ENCODE results near the gene TENT4A. TPM values are rescaled to one million over a fixed set of nuclear protein-coding genes. Genes with fewer than 3 reads are reported as not detected.

TENT4A gene
- total RNA-seq, 1 experiment from 2014 or later, result 32.3 TPM

DNA sequence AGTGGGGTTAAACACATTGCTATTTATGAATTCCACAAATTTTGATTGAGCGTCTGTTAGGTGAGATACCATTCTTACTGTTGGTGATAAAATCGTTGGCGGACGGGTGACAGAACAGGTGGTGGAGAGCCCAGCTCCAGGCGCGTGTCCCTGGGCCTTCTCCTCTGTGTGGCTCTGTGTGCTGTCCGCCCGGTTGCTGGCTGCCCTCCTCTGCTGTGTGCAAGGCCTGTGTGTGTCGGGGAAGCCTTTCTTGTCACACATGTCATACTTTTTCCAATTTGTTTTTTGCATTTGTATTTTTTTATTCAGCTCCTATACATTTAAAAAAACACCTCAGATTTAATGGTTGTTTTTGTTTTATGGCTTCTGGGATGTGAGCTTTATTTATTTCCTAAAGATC is 33.9 kb downstream of the TENT4A start:
- H3K9me3 Mint-ChIP-seq (ENCODE audit: unreplicated experiment), result no peaks in the 10 kb centered on the region
- no peak overlapping the region for H3K4me3 Mint-ChIP-seq (ENCODE audit: unreplicated experiment)
- Histone ChIP-seq H3K27me3 (replicated peaks; ENCODE audit: control insufficient read depth, insufficient read depth, low read length) (no peaks in the 10 kb centered on the region), H3K36me3 (ENCODE audit: control insufficient read depth, insufficient read depth, low read length) (peaks cover 3% of the 10 kb centered on the region), H3K4me3 (ENCODE audit: low read depth, low read length) (no peak overlapping the region), H3K4me1 (no peaks in the 10 kb centered on the region), H3K9me3 (no peaks in the 10 kb centered on the region)
- ChIA-PET POLR2A (no interaction called here), CTCF (no interaction called here)
- no peak overlapping the region for H3K27ac Mint-ChIP-seq (ENCODE audit: unreplicated experiment)
- H3K27me3 Mint-ChIP-seq (ENCODE audit: insufficient read depth, unreplicated experiment), result no peaks in the 10 kb centered on the region
- TF ChIP-seq, protein P1, sequence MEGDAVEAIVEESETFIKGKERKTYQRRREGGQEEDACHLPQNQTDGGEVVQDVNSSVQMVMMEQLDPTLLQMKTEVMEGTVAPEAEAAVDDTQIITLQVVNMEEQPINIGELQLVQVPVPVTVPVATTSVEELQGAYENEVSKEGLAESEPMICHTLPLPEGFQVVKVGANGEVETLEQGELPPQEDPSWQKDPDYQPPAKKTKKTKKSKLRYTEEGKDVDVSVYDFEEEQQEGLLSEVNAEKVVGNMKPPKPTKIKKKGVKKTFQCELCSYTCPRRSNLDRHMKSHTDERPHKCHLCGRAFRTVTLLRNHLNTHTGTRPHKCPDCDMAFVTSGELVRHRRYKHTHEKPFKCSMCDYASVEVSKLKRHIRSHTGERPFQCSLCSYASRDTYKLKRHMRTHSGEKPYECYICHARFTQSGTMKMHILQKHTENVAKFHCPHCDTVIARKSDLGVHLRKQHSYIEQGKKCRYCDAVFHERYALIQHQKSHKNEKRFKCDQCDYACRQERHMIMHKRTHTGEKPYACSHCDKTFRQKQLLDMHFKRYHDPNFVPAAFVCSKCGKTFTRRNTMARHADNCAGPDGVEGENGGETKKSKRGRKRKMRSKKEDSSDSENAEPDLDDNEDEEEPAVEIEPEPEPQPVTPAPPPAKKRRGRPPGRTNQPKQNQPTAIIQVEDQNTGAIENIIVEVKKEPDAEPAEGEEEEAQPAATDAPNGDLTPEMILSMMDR (IDR thresholded peaks at IDR 0.05; ENCODE audit: insufficient read depth in 1 of 2, low read depth in 1 of 2, low read length in 1 of 2, severe bottlenecking in 1 of 2, unreplicated experiment in 1 of 2), result no peak
- BruUV-seq (replicated peaks), result no TSS peak
- no peak for DNase-seq
- no peaks in the 10 kb centered on the region for H3K4me1 Mint-ChIP-seq (ENCODE audit: low read depth, unreplicated experiment)
- intact Hi-C loops (cut with micrococcal nuclease; ENCODE audit: unreplicated experiment), result no loop called here
- peaks cover 68% of the 10 kb centered on the region for H3K36me3 Mint-ChIP-seq (ENCODE audit: insufficient read depth, unreplicated experiment)

DNA sequence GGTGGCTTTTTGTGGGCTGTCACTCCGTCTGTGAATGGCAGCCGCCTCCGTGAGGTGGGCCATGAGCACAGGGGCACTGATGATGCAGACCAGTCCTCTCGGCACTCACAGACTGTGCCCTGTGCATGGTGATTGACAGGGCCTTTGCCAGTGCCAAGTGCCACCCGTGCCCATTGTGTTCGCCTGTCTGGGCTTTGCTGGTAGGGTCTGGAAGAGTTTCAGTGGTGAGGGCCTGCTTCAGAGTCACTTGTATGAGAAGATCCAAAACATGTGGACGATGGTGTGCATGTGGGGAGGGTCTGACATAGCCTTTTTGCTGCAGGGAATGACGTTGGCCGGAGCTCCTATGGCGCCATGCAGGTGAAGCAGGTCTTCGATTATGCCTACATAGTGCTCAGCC is 34.9 kb downstream of the TENT4A start:
- Histone ChIP-seq H3K4me3 (ENCODE audit: low read depth, low read length) (no peak overlapping the region), H3K9me3 (no peaks in the 10 kb centered on the region), H3K36me3 (ENCODE audit: control insufficient read depth, insufficient read depth, low read length) (peaks cover 5% of the 10 kb centered on the region), H3K4me1 (no peaks in the 10 kb centered on the region), H3K27me3 (replicated peaks; ENCODE audit: control insufficient read depth, insufficient read depth, low read length) (no peaks in the 10 kb centered on the region)
- BruUV-seq (replicated peaks), result no TSS peak
- POLR2A ChIA-PET, result no interaction called here
- TF ChIP-seq, protein P1 (IDR thresholded peaks at IDR 0.05; ENCODE audit: insufficient read depth in 1 of 2, low read depth in 1 of 2, low read length in 1 of 2, severe bottlenecking in 1 of 2, unreplicated experiment in 1 of 2), result no peak
- Mint-ChIP-seq H3K36me3 (ENCODE audit: insufficient read depth, unreplicated experiment) (peaks cover 78% of the 10 kb centered on the region), H3K4me1 (ENCODE audit: low read depth, unreplicated experiment) (no peaks in the 10 kb centered on the region), H3K9me3 (ENCODE audit: unreplicated experiment) (no peaks in the 10 kb centered on the region), H3K4me3 (ENCODE audit: unreplicated experiment) (no peak overlapping the region), H3K27me3 (ENCODE audit: insufficient read depth, unreplicated experiment) (no peaks in the 10 kb centered on the region), H3K27ac (ENCODE audit: unreplicated experiment) (no peak overlapping the region)
- intact Hi-C loops (cut with micrococcal nuclease; ENCODE audit: unreplicated experiment), result no loop called here
- no peak for DNase-seq
- CTCF ChIA-PET, result no interaction called here

- Histone ChIP-seq H3K4me3 (ENCODE audit: low read depth, low read length) (no peak overlapping the region), H3K27me3 (replicated peaks; ENCODE audit: control insufficient read depth, insufficient read depth, low read length) (no peaks in the 10 kb centered on the region), H3K4me1 (no peaks in the 10 kb centered on the region), H3K9me3 (no peaks in the 10 kb centered on the region), H3K36me3 (ENCODE audit: control insufficient read depth, insufficient read depth, low read length) (peaks cover 5% of the 10 kb centered on the region)
- intact Hi-C loops (cut with micrococcal nuclease; ENCODE audit: unreplicated experiment), result no loop called here
- Mint-ChIP-seq H3K27ac (ENCODE audit: unreplicated experiment) (no peak overlapping the region), H3K27me3 (ENCODE audit: insufficient read depth, unreplicated experiment) (no peaks in the 10 kb centered on the region), H3K36me3 (ENCODE audit: insufficient read depth, unreplicated experiment) (peaks cover 88% of the 10 kb centered on the region), H3K9me3 (ENCODE audit: unreplicated experiment) (no peaks in the 10 kb centered on the region), H3K4me3 (ENCODE audit: unreplicated experiment) (no peak overlapping the region), H3K4me1 (ENCODE audit: low read depth, unreplicated experiment) (no peaks in the 10 kb centered on the region)
- no TSS peak for BruUV-seq (replicated peaks)
- POLR2A ChIA-PET, result no interaction called here
- CTCF ChIA-PET, result no interaction called here
- DNase-seq, result no peak
- TF ChIP-seq, protein P1 (IDR thresholded peaks at IDR 0.05; ENCODE audit: insufficient read depth in 1 of 2, low read depth in 1 of 2, low read length in 1 of 2, severe bottlenecking in 1 of 2, unreplicated experiment in 1 of 2), result no peak
Observed at GRCh38 chr5:6749026-6749716, 35.9 kb downstream of the TENT4A start.

Measured in Caco-2 (cell line).